ENCODE measurements around the gene C19orf25.

C19orf25 gene

DNA sequence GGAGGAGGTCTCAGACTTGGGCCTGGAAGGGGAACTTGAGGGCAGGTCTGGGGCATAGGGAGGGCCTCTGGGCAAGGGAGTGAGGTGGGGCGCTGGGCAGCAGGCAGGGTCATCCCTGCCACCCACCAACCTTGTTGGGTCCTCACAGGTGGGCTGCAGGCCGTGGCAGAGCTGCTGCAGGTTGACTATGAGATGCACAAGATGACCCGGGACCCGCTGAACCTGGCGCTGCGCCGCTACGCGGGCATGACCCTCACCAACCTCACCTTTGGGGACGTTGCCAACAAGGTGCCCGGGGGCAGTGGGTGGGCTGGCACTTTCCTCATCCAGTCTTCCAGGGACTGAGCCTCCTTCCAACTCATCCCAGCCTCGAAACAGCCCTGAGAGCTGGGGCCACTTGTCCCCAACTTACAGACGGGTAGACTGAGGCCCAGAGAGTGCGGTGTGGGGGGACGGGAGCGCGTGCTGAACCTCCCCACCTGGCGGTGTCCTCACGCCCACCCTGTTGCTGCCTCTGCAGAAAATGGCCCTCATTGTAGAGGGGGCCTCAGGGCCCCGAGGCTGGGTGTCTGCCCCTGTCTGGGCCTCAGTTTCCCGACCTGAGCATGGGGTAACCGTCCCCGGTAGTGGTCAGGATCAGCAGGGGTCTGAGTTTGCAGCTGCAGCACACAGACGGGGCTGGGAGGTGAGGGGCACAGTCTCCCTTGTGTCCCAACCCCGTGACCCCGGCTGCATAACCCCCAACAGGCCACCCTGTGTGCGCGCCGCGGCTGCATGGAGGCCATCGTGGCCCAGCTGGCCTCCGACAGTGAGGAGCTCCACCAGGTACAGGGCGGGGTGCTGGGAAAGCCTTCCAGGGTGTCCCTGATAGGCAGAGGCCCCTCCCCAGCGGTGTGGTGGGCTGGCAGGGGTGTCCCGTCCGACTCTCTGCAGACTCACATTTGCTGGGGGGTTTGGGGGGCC lies 18.7 kb downstream of the C19orf25 start:
- no peak for DNase-seq

DNA sequence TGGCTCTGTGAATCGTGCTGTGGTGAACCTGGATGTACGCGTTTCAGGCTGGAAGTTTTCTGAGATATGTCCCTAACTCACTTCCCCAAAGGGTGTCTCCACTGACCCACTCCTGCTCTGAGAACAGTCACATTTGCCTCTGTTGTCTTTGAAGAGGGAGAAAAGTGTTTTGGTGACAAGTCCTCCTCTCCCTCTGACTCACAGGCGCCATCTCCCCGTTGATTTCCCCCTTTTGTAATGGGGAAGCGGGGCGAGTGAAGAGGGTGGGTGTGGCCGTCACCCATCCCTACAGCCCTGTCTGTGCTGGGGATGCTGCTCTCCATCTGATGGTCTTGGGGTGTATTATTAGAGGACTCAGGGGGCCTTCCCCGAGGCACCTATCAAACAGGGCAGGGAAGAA lies 19.5 kb downstream of the C19orf25 start:
- DNase-seq: no peak

GRCh38 chr19:1457892-1458291 lies 21.1 kb downstream of the C19orf25 start:
- DNase-seq: no peak

DNA sequence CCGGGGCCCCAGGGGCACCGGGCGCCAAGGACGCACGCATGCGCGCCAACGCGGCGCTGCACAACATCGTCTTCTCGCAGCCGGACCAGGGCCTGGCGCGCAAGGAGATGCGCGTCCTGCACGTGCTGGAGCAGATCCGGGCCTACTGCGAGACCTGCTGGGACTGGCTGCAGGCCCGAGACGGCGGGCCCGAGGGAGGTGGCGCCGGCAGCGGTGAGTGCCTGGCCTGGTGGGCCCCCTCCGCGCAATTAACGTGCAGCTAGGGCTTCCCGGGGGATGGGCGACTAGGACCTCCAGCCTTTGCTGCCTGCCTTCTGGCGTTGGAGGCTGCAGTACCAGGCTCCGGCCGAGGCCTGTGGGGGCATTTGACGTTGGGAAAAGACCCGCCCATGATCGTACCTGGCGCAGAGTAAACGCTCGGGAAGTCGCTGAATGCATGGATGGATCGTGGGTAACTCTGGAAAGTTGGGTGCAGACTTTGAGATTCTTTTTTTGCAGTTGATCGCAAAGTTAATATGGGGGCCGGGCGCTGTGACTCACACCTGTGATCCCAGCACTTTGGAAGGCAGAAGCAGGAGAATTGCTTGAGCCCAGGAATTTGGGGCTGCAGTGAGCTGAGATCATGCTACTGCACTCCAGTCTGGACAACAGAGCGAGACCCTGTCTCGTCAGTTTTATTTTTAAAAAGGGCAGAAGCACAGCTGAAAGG lies 21.8 kb downstream of the C19orf25 start:
- no peak for DNase-seq

DNA sequence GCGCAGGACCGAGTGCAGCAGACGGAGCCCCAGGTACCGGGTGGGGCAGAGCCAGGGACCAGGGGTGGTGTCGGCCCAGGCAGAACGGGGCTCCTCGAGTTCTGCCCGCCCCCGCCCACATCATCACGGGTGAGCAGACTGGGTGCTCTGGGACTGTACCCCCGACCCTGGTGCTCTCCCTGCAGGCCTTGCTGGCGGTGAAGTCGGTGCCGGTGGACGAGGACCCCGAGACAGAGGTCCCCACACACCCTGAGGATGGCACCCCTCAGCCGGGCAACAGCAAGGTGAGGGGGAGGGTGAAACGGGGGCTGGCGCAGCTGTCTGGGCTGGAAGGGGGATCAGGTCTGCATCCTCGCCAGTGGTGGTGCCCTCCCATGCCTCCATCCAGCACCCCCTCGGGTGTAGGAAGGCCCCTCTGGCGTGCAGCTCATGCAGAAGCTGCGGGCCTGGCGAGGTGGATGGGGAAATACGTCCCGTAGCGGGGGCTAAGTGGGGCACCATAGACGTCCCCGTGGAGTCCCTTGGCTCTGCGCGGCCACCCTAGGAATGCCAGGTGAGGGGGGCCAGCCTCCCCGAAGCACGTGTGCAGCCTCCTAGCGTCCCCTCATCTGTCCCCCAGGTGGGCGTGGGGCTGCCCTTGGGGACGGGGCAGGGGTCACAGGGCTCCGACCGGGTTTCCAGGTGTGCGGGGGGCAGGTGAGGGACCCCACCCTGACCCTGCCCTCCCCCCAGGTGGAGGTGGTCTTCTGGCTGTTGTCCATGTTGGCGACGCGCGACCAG lies 22.7 kb downstream of the C19orf25 start:
- DNase-seq: no peak

DNA sequence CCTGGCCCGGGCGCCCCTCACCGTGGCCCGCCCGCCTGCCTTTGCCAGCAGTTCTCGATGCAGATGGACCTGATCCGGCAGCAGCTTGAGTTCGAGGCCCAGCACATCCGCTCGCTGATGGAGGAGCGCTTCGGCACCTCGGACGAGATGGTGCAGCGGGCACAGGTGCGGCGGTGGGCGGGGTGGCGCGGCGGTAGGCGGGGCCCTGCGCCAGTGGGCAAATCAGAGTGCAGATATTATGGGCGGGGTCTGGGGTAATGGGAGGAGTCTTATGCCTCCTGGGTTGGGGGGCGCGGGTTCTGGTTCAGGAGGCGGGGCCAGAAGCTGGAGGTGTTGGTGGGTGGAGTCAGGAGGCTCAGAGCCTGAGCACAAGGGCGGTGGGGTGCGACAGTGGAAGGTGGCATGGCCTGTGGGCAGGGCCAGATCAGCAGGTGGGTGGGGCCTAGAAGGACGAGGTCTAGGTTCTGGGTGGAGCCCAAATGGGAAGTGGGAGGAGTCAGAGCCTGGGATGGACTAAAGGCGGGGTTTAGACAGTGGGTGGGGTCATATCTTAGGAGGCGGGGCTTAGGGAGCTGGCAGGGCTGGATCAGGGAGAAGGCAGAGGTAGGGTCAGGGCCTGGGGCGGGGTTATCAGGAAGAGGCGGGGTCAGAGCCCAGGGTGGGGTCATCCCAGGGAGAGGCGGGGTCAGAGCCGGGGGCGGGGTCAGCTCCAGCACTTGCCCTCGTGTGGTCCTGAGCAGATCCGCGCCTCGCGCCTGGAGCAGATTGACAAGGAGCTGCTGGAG lies 23.5 kb downstream of the C19orf25 start:
- peak; percentile 86 for DNase-seq

DNA sequence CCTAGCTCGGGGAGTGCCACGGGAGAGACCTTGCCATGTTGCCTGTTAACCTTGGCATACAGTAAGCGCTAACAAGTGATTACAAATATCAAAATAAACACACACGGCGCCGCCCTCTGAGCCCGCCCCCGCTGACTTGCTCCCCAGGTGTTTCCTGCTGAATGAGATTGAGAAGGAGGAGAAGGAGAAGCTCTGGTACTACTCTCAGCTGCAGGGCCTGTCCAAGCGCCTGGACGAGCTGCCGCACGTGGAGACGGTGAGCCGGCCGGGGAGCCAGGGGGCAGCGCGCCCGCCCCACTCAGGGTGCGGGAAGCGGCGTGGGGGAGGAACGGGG lies 24.0 kb downstream of the C19orf25 start:
- no peak for DNase-seq

DNA sequence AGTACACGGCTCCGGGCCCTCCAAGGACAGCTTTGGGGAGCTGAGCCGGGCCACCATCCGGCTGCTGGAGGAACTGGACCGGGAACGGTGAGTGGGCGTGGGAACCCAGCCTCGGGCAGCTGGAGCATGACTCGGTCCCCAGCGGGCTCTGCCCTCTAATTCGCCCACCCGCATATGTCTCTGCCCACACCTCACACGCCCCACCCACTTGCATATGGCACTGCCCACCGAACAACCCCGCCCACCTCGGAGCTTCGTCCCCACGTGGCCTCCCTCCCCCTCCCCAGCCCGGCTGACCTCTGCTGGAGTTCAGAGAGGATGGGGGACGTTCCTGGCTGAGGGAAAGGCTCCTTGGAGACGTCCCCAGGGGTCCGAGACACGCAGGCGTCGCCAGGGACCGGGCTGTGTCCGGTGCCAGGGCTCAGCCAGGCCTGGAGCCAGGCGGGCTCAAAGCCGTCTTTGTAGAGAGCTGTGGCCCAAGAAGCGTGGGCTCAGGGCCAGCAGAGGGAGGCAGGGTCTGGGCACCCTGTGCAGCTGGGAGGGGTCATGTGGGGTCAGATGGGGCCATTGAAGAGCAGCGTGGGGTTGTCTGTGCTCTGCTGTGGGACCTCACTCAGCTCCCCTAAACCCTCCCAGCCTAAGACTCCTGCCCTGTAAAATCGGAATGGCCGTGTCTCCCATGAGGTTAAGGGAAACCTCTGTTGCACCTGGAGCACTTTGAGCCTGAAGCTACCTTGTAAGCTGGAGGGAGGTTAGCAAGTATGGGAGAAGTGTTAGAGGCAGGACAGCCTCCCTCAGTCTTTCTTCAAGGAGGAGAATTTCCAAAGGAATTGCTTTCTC lies 25.3 kb downstream of the C19orf25 start:
- no peak for DNase-seq

DNA sequence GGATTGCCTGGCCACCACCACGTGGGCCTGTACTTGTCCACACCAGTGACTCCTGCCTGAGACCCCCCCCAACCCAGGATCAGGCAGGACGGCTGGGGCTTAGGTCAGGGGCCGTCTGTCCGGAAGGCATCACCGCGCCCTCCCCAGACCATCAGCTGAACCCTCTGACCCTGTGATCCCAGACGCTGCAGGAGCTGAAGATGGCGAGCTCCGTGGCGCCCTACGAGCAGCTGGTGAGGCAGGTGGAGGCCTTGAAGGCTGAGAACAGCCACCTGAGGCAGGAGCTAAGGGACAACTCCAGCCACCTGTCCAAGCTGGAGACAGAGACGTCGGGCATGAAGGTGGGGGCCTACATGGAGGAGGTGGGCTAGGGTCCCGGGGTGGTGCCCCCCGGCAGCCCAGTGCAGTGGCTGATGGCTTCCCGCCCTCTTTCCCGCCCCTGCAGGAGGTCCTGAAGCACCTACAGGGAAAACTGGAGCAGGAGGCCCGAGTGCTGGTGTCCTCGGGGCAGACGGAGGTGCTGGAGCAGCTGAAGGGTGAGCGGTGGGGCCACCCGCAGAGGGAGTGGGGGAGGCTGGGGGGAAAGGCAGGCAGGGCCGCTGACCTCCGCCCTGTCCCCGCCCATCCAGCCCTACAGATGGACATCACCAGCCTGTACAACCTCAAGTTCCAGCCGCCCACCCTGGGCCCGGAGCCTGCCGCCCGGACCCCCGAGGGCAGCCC lies 26.1 kb downstream of the C19orf25 start:
- DNase-seq: no peak

DNA sequence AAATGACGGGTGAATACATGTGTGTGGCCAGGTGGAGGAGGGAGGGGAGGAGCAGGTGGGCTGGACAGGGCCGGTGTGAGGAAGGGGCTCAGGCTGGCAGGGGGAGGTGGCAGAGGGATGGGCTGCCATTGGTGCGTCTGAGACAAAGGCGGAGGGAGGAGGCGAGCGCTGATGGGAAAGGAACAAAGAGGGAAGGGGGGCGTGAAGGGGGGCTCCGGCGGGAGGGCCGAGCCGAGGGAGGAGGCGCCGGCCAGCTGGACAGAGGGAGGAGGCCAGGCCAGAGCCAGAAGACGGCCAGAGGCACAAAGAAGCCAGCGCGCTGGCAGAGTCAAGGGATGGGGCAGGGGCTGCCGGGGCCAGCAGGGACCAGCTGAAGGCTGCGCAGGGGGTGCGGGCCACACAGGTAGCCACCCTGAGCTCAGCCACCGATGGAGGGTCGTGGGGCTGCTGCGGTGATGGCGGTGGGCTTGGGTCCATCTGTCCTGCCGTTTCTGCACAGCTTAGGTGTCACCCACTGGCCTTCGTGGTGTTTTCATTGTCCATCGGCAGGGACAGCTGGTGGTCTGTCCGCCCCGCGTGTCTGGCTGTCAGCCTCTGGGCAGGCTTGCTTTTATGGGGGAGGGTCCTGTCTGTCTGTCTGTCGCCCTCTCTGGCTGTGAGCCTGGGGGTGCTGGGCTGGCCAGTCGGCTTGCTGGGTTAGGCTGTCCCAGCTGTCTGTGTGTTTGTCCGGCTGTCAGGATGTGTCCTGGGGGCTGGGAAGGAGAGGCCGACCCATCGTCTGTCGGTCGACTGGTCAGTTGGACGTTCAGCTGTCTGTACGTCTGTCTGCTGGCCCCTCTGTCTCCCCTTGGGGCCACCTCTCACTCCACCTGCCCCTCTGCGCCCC lies 26.9 kb downstream of the C19orf25 start:
- no peak for DNase-seq

- DNase-seq: no peak
Measured at GRCh38 chr19:1450735-1451731, 28.0 kb downstream of the C19orf25 start.

- DNase-seq: peak; percentile 65
Measured at GRCh38 chr19:1449467-1450442, 29.3 kb downstream of the C19orf25 start, which contains the start of gene APC2. Gene APC2, plus strand, starts transcription at chr19:1450121. Its CDS starts 2,881 bp downstream, at chr19:1453002.

DNA sequence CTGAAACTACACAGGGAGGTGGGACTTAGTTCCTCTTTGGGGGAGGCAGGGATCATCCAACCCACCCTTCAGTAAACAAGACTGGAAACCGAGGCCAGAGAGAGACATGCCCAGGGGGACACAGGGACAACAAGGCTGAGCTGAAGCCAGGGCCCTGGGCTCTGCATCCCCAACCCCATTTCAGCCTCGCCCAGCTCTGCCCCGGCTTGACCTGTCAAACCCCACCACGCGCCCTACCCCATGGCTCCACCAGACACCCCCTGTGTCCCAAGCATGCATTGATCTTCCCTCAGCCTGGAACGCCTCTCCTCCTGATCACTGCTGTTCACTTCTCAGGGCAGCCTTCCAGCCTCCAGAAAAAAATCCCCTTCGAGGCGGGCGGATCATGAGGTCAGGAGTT lies 31.1 kb downstream of the C19orf25 start:
- no peak for DNase-seq

DNA sequence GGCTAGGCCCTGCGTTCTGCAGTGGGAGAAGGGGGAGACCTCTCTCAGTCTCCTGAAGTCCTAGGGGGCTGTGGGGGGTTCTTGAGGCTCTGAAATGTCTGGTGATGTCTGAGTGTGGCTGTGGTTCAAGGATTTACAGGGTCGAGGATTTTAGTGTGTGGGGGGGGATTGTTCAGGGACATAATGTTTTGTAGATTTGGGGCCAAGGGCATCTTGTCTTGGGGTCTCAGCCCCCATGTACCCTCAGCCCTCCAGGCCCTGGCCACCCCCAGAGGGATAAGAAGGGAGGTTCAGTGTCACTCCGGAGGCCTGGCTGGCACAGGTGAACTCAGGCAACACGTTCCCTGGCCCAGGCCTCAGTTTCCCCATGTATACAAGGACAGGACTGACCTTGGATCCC lies 31.5 kb downstream of the C19orf25 start:
- DNase-seq: no peak

GRCh38 chr19:1446713-1447481 lies 32.1 kb downstream of the C19orf25 start:
- no peak for DNase-seq
